Endothelial cell of umbilical vein (primary cell): ENCODE data around the gene PLXNB2. TPM values are rescaled to one million over a fixed set of nuclear protein-coding genes. Genes with fewer than 3 reads are reported as not detected.

Source experiments
- BruUV-seq: library from RNA; stranded (reverse); fragments of 400-500 nt; replicated peaks from 2 replicates; lab custom pipeline; 2021; lab: Mats Ljungman, UMichigan
- CTCF ChIA-PET: fragments of 300-600, 350-600 bp; sonication (Branson Sonifier 250); formaldehyde crosslinking; loops from one replicate; lab custom pipeline; 2021; ENCODE audit warnings: antibody characterized with exemption, inconsistent platforms; lab: Charles Lee
- POLR2A ChIA-PET: fragments of 300-600, 350-600 bp; sonication (Branson Sonifier 250); formaldehyde crosslinking; loops from one replicate; lab custom pipeline; 2021; ENCODE audit warnings: antibody characterized with exemption, inconsistent platforms; lab: Charles Lee
- DNase-seq: peaks from one replicate; pipeline ENCODE4 v3.0.0-alpha.2; 2011; ENCODE audit warnings: low read depth, low spot score
- FAIRE-seq: peaks from 2 replicates; lab custom pipeline; 2011; peaks lifted over from hg19 to GRCh38; lab: Jason Lieb, UNC
- H2AFZ ChIP-seq: 2 replicates; pipeline ENCODE4 v1.6.0; 2012; ENCODE audit warnings: low read depth, low read length, control low read depth, inconsistent platforms
- H3K27ac ChIP-seq: 2 replicates; pipeline ENCODE4 v1.5.1; 2011; ENCODE audit warnings: low read depth, mild to moderate bottlenecking, control low read depth, low read length, moderate library complexity; ENCODE audit not compliant: insufficient read depth
- H3K27me3 ChIP-seq, 2 experiments: 2 replicates each; pipeline versions ENCODE4 v1.6.0 to v1.6.1; 2011; ENCODE audit warnings: low read length in 2 of 2, mixed read lengths in 1 of 2; ENCODE audit not compliant: control insufficient read depth in 2 of 2, insufficient read depth in 2 of 2
- H3K36me3 ChIP-seq, 2 experiments: 2 replicates in 1 of 2; 3 replicates in 1 of 2; pipeline ENCODE4 v1.5.1; 2011; ENCODE audit warnings: low read length in 2 of 2, mild to moderate bottlenecking in 1 of 2, moderate library complexity in 1 of 2; ENCODE audit not compliant: control insufficient read depth in 2 of 2, insufficient read depth in 2 of 2; ENCODE audit errors: extremely low read depth in 1 of 2
- H3K4me1 ChIP-seq: 3 replicates; pipeline ENCODE4 v1.5.1; 2011; ENCODE audit warnings: mild to moderate bottlenecking, low read length; ENCODE audit not compliant: control insufficient read depth, insufficient read depth; ENCODE audit errors: extremely low read depth
- H3K4me2 ChIP-seq: 2 replicates; pipeline ENCODE4 v1.6.1; 2011; ENCODE audit warnings: low read length, control low read depth, mixed read lengths; ENCODE audit not compliant: insufficient read depth
- H3K4me3 ChIP-seq, 3 experiments: fragments of 200-600 bp in 1 of 3; sonication (generic), shearing (Covaris generic) in 1 of 3; replicated peaks in 1 of 3; 2 replicates each; pipeline ENCODE4 v1.5.1; 2011 to 2016; ENCODE audit warnings: control low read depth in 3 of 3, low read length in 3 of 3, mild to moderate bottlenecking in 2 of 3, inconsistent platforms in 1 of 3, low read depth in 1 of 3, moderate library complexity in 1 of 3; ENCODE audit not compliant: insufficient read depth in 1 of 3
- H3K79me2 ChIP-seq: 2 replicates; pipeline ENCODE4 v1.6.0; 2012; ENCODE audit warnings: low read length, inconsistent platforms; ENCODE audit not compliant: control insufficient read depth, insufficient read depth
- H3K9ac ChIP-seq: replicated peaks from 2 replicates; pipeline ENCODE3; 2011; ENCODE audit warnings: low read length, control low read depth; ENCODE audit not compliant: insufficient read depth; ENCODE audit errors: extremely low read depth
- H3K9me1 ChIP-seq: replicated peaks from 3 replicates; pipeline ENCODE4 v1.6.0; 2011; ENCODE audit warnings: mild to moderate bottlenecking, low read length; ENCODE audit not compliant: control insufficient read depth, insufficient read depth; ENCODE audit errors: extremely low read depth
- H3K9me3 ChIP-seq: replicated peaks from 2 replicates; pipeline ENCODE4 v1.5.1; 2012; ENCODE audit warnings: low read length, inconsistent platforms; ENCODE audit not compliant: control insufficient read depth, insufficient read depth
- H4K20me1 ChIP-seq: replicated peaks from 2 replicates; pipeline ENCODE3; 2011; ENCODE audit warnings: mild to moderate bottlenecking, low read length; ENCODE audit not compliant: control insufficient read depth, insufficient read depth; ENCODE audit errors: extremely low read depth
- EZH2 ChIP-seq: IDR thresholded peaks from 2 replicates; pipeline ENCODE4 v1.6.1; 2012; ENCODE audit warnings: borderline replicate concordance, low read depth, mild to moderate bottlenecking, moderate library complexity, low read length, inconsistent platforms; ENCODE audit not compliant: severe bottlenecking
- FOS ChIP-seq: IDR thresholded peaks from 2 replicates; pipeline ENCODE4 v1.6.1; 2011; ENCODE audit warnings: mild to moderate bottlenecking, low read length, moderate library complexity, borderline replicate concordance; ENCODE audit not compliant: insufficient read depth
- GATA2 ChIP-seq: IDR thresholded peaks from 2 replicates; pipeline ENCODE4 v1.7.0; 2011; ENCODE audit warnings: low read depth, mild to moderate bottlenecking, moderate library complexity, mixed read lengths, low read length; ENCODE audit not compliant: insufficient read length, insufficient read depth
- JUN ChIP-seq: IDR thresholded peaks from 2 replicates; pipeline ENCODE4 v1.6.1; 2011; ENCODE audit warnings: borderline replicate concordance, low read depth; ENCODE audit not compliant: insufficient read length, insufficient read depth
- MYC ChIP-seq: IDR thresholded peaks from one replicate; pipeline ENCODE4 v1.6.1; 2011; ENCODE audit warnings: mild to moderate bottlenecking, low read depth, low read length
- POLR2A ChIP-seq: IDR thresholded peaks from 2 replicates; pipeline ENCODE4 v1.6.1; 2012; ENCODE audit warnings: low read depth, mild to moderate bottlenecking, control low read depth, low read length
- POLR2AphosphoS5 ChIP-seq: IDR thresholded peaks from 2 replicates; pipeline ENCODE4 v1.6.1; 2012; ENCODE audit warnings: low read depth, mild to moderate bottlenecking, control low read depth, low read length, moderate library complexity; ENCODE audit not compliant: insufficient read depth
- dilution Hi-C: fragments of 300-500 bp; cut with MboI; formaldehyde crosslinking; loops from one replicate; pipeline ENCODE4 v1.15.0; 2019; ENCODE audit warnings: low sequenced_read_pairs; ENCODE audit not compliant: extremely low pct_ligation_motif_present
- intact Hi-C: fragments of 100-400 bp; cut with micrococcal nuclease; formaldehyde crosslinking; loops from one replicate; pipeline ENCODE4 v1.10.0; 2022
- polyA plus RNA-seq, 4 experiments: library from polyadenylated mRNA; depleted of rRNA in 3 of 4; stranded (reverse) in 3 of 4; unstranded in 1 of 4; fragments of >200 nt; gene quantifications; 2 replicates each; pipeline versions ENCODE4 v1.2.1 to v1.2.3, GENCODE V29; 2011 to 2012; ENCODE audit warnings: missing spikeins in 1 of 4
- total RNA-seq: library from RNA; stranded (reverse); gene quantifications from 2 replicates; pipeline ENCODE4 v1.2.3, GENCODE V29; 2021
- TF ChIP-seq, protein P1 (sequence below), 2 donors: IDR thresholded peaks; 1 replicate in 1 of 2; 2 replicates in 1 of 2; pipeline ENCODE4 v1.5.1; 2011; ENCODE audit warnings: low read length in 2 of 2, mild to moderate bottlenecking in 2 of 2, moderate library complexity in 2 of 2, control low read depth in 1 of 2, inconsistent platforms in 1 of 2, low read depth in 1 of 2; ENCODE audit not compliant: insufficient read depth in 1 of 2; ENCODE audit errors: extremely low read depth in 1 of 2
- TF ChIP-seq, protein P2 (sequence below): IDR thresholded peaks from 2 replicates; pipeline ENCODE4 v1.6.1; 2011; ENCODE audit not compliant: insufficient read depth, insufficient read length

Gene PLXNB2
- total and polyA plus RNA-seq, 2 donors (not counting 3 experiments of a cell fraction or from before 2014, with no cell fraction given) = 82.3 to 139 TPM

DNA sequence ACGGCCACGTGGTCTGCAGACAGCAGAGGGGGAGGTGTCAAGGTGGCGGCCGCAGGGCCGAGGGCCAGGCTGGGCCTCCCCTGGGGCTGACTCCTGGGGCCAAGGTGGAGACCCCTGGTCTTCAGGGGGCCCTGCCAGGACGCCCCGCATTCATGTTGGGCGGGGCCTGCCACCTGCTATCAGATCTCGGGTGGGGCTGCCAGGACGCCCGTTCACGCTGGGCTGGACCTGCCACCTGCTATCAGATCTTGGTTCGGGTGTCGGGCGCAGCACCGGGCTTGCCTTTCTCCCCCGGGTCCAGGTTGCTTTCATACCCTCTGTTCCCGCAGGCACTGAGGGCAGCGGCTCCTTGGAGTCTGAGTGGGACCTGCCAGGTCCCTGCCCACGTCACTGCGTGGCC lies 21.2 kb downstream of the PLXNB2 start:
- H2AFZ ChIP-seq = no peak overlapping the region
- H3K27me3 ChIP-seq = no peaks in the 10 kb centered on the region
- TF ChIP-seq POLR2AphosphoS5 = no peak
- TF ChIP-seq, protein P1, sequence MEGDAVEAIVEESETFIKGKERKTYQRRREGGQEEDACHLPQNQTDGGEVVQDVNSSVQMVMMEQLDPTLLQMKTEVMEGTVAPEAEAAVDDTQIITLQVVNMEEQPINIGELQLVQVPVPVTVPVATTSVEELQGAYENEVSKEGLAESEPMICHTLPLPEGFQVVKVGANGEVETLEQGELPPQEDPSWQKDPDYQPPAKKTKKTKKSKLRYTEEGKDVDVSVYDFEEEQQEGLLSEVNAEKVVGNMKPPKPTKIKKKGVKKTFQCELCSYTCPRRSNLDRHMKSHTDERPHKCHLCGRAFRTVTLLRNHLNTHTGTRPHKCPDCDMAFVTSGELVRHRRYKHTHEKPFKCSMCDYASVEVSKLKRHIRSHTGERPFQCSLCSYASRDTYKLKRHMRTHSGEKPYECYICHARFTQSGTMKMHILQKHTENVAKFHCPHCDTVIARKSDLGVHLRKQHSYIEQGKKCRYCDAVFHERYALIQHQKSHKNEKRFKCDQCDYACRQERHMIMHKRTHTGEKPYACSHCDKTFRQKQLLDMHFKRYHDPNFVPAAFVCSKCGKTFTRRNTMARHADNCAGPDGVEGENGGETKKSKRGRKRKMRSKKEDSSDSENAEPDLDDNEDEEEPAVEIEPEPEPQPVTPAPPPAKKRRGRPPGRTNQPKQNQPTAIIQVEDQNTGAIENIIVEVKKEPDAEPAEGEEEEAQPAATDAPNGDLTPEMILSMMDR (IDR thresholded peaks at IDR 0.05; ENCODE audit: extremely low read depth in 1 of 2, insufficient read depth in 1 of 2, low read depth in 1 of 2, low read length in 2 of 2) = no peak
- TF ChIP-seq GATA2 = no peak
- TF ChIP-seq, protein P2, sequence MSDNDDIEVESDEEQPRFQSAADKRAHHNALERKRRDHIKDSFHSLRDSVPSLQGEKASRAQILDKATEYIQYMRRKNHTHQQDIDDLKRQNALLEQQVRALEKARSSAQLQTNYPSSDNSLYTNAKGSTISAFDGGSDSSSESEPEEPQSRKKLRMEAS = no peak
- no peak for TF ChIP-seq JUN
- TF ChIP-seq POLR2A = no peak
- no peak for TF ChIP-seq EZH2
- no peak for TF ChIP-seq MYC
- no peak for TF ChIP-seq FOS
- H4K20me1 ChIP-seq = no peaks in the 10 kb centered on the region
- H3K9ac ChIP-seq = no peak overlapping the region
- H3K9me3 ChIP-seq = no peaks in the 10 kb centered on the region
- H3K9me1 ChIP-seq = no peaks in the 10 kb centered on the region
- no peak overlapping the region for H3K4me3 ChIP-seq
- CTCF ChIA-PET = no interaction called here
- H3K4me2 ChIP-seq = no peak overlapping the region
- BruUV-seq = no TSS peak
- H3K79me2 ChIP-seq = peaks cover 26% of the 10 kb centered on the region
- POLR2A ChIA-PET = no interaction called here
- H3K36me3 ChIP-seq = peaks cover 30 to 81% of the 10 kb centered on the region in 2 experiments
- intact Hi-C loops (no loop called here), dilution Hi-C loops (no loop called here)
- FAIRE-seq = no peak
- peaks cover 2% of the 10 kb centered on the region for H3K4me1 ChIP-seq
- DNase-seq = no peak
- no peak overlapping the region for H3K27ac ChIP-seq
